ENCODE measurements around the gene LDB2.
"Not testable (repeated sequence)": the region's sequence is repeated elsewhere in the genome, so short reads cannot be mapped to it uniquely, and the experiment has no call there.

LDB2 gene
- total RNA-seq, result 0 to 1.0 (median 0) reads per million in 9 experiments

- H3K9me3 Mint-ChIP-seq, result no peaks in the 10 kb centered on the region
- no peak for DNase-seq
- no peaks in the 10 kb centered on the region for H3K27me3 Mint-ChIP-seq
- H3K27ac Mint-ChIP-seq, result peak within 1 kb of the TSS in 1 of 2 donors; percentile 64
- H3K4me1 Mint-ChIP-seq (ENCODE audit: low read depth in 2 of 2), result peaks cover 5 to 21% of the 10 kb centered on the region in 2 donors
- ATAC-seq (replicated peaks), result no peak
- H3K36me3 Mint-ChIP-seq (ENCODE audit: insufficient read depth), result peaks cover 7% of the 10 kb centered on the region
- peak within 1 kb of the TSS in 1 of 2 donors; percentile 25 for H3K4me3 Mint-ChIP-seq
Observed at GRCh38 chr4:16897991-16898827, at the start of gene LDB2. Gene LDB2 (minus strand): TSS chr4:16898645.

GRCh38 chr4:16942491-16942890 is 44.0 kb upstream of the LDB2 start:
- Mint-ChIP-seq H3K4me1 (ENCODE audit: low read depth in 2 of 2) (no peaks in the 10 kb centered on the region), H3K9me3 (peaks cover 3 to 5% of the 10 kb centered on the region in 2 donors), H3K4me3 (no peak overlapping the region), H3K27ac (no peak overlapping the region), H3K36me3 (ENCODE audit: insufficient read depth) (no peaks in the 10 kb centered on the region), H3K27me3 (peaks cover 9 to 16% of the 10 kb centered on the region in 2 donors)
- ATAC-seq (replicated peaks) (no peak), DNase-seq (no peak)

- peaks cover 3 to 5% of the 10 kb centered on the region in 2 donors for H3K9me3 Mint-ChIP-seq
- H3K36me3 Mint-ChIP-seq (ENCODE audit: insufficient read depth), result no peaks in the 10 kb centered on the region
- peaks cover 16 to 17% of the 10 kb centered on the region in 2 donors for H3K27me3 Mint-ChIP-seq
- ATAC-seq (replicated peaks), result no peak
- H3K27ac Mint-ChIP-seq, result no peak overlapping the region
- no peaks in the 10 kb centered on the region for H3K4me1 Mint-ChIP-seq (ENCODE audit: low read depth in 2 of 2)
- H3K4me3 Mint-ChIP-seq, result no peak overlapping the region
- DNase-seq, result no peak
Observed at GRCh38 chr4:16939178-16939577, 40.7 kb upstream of the LDB2 start.

- H3K9me3 Mint-ChIP-seq, result peaks cover 3 to 5% of the 10 kb centered on the region in 2 donors
- no peak overlapping the region for H3K27ac Mint-ChIP-seq
- DNase-seq, result no peak
- no peak overlapping the region for H3K4me3 Mint-ChIP-seq
- ATAC-seq (replicated peaks), result no peak
- peaks cover 16 to 21% of the 10 kb centered on the region in 2 donors for H3K27me3 Mint-ChIP-seq
- H3K4me1 Mint-ChIP-seq (ENCODE audit: low read depth in 2 of 2), result no peaks in the 10 kb centered on the region
- no peaks in the 10 kb centered on the region for H3K36me3 Mint-ChIP-seq (ENCODE audit: insufficient read depth)
Observed at GRCh38 chr4:16938512-16939040, 40.1 kb upstream of the LDB2 start.

GRCh38 chr4:16931339-16932305 is 33.2 kb upstream of the LDB2 start:
- H3K27ac Mint-ChIP-seq, result no peak overlapping the region
- no peaks in the 10 kb centered on the region for H3K4me1 Mint-ChIP-seq (ENCODE audit: low read depth in 2 of 2)

GRCh38 chr4:16926214-16926613 is 27.8 kb upstream of the LDB2 start:
- Mint-ChIP-seq H3K36me3 (ENCODE audit: insufficient read depth) (no peaks in the 10 kb centered on the region), H3K27me3 (peaks cover 0 to 37% of the 10 kb centered on the region in 2 donors), H3K27ac (no peak overlapping the region), H3K4me1 (ENCODE audit: low read depth in 2 of 2) (no peaks in the 10 kb centered on the region), H3K9me3 (no peaks in the 10 kb centered on the region), H3K4me3 (no peak overlapping the region)
- DNase-seq, result no peak
- ATAC-seq (replicated peaks), result no peak

More at GRCh38 chr4:16931339-16932305, 33.2 kb upstream of the LDB2 start:
- DNase-seq, result no peak
- no peak for ATAC-seq (replicated peaks)
- H3K36me3 Mint-ChIP-seq (ENCODE audit: insufficient read depth), result peaks cover 3% of the 10 kb centered on the region
- H3K4me3 Mint-ChIP-seq, result no peak overlapping the region
- no peaks in the 10 kb centered on the region for H3K9me3 Mint-ChIP-seq
- peaks cover 6 to 38% of the 10 kb centered on the region in 2 donors for H3K27me3 Mint-ChIP-seq

GRCh38 chr4:16918716-16919115 is 20.3 kb upstream of the LDB2 start:
- not testable (repeated sequence) for H3K27ac Mint-ChIP-seq; H3K27me3 Mint-ChIP-seq; DNase-seq; H3K4me3 Mint-ChIP-seq; H3K9me3 Mint-ChIP-seq; H3K36me3 Mint-ChIP-seq (ENCODE audit: insufficient read depth); H3K4me1 Mint-ChIP-seq (ENCODE audit: low read depth in 2 of 2); ATAC-seq (replicated peaks)

GRCh38 chr4:16916719-16917337 is 18.4 kb upstream of the LDB2 start:
- no peaks in the 10 kb centered on the region for H3K9me3 Mint-ChIP-seq
- H3K27me3 Mint-ChIP-seq, result no peaks in the 10 kb centered on the region
- peaks cover 5 to 10% of the 10 kb centered on the region in 2 donors for H3K4me1 Mint-ChIP-seq (ENCODE audit: low read depth in 2 of 2)
- H3K4me3 Mint-ChIP-seq, result no peak overlapping the region
- H3K36me3 Mint-ChIP-seq (ENCODE audit: insufficient read depth), result no peaks in the 10 kb centered on the region
- ATAC-seq (replicated peaks) (peak; percentile 89), DNase-seq (peak; percentile 51 to 76 (median 57))
- no peak overlapping the region for H3K27ac Mint-ChIP-seq

GRCh38 chr4:16916031-16916430 is 17.6 kb upstream of the LDB2 start:
- ATAC-seq (replicated peaks), result no peak
- no peak for DNase-seq
- Mint-ChIP-seq H3K9me3 (no peaks in the 10 kb centered on the region), H3K4me1 (ENCODE audit: low read depth in 2 of 2) (peaks cover 5 to 10% of the 10 kb centered on the region in 2 donors), H3K27me3 (no peaks in the 10 kb centered on the region), H3K27ac (no peak overlapping the region), H3K4me3 (no peak overlapping the region), H3K36me3 (ENCODE audit: insufficient read depth) (no peaks in the 10 kb centered on the region)

- Mint-ChIP-seq H3K27ac (no peak overlapping the region), H3K4me3 (no peak overlapping the region), H3K36me3 (ENCODE audit: insufficient read depth) (no peaks in the 10 kb centered on the region), H3K9me3 (no peaks in the 10 kb centered on the region), H3K4me1 (ENCODE audit: low read depth in 2 of 2) (peaks cover 5 to 10% of the 10 kb centered on the region in 2 donors), H3K27me3 (no peaks in the 10 kb centered on the region)
- DNase-seq, result no peak
- no peak for ATAC-seq (replicated peaks)
Observed at GRCh38 chr4:16914208-16914607, 15.8 kb upstream of the LDB2 start.

- Mint-ChIP-seq H3K4me3 (no peak overlapping the region), H3K27me3 (no peaks in the 10 kb centered on the region), H3K27ac (no peak overlapping the region), H3K4me1 (ENCODE audit: low read depth in 2 of 2) (peaks cover 5 to 10% of the 10 kb centered on the region in 2 donors), H3K36me3 (ENCODE audit: insufficient read depth) (no peaks in the 10 kb centered on the region), H3K9me3 (no peaks in the 10 kb centered on the region)
- ATAC-seq (replicated peaks), result no peak
- no peak for DNase-seq
Observed at GRCh38 chr4:16912896-16913295, 14.5 kb upstream of the LDB2 start.

GRCh38 chr4:16909281-16909680 is 10.8 kb upstream of the LDB2 start:
- no peak for DNase-seq
- no peak for ATAC-seq (replicated peaks)
- Mint-ChIP-seq H3K4me3 (no peak overlapping the region), H3K4me1 (ENCODE audit: low read depth in 2 of 2) (no peaks in the 10 kb centered on the region), H3K9me3 (no peaks in the 10 kb centered on the region), H3K27me3 (no peaks in the 10 kb centered on the region), H3K36me3 (ENCODE audit: insufficient read depth) (no peaks in the 10 kb centered on the region), H3K27ac (no peak overlapping the region)
